ENCODE measurements around the gene RNU5B-1.

Gene RNU5B-1

GRCh38 chr15:65331811-65332210, 27.3 kb downstream of the RNU5B-1 start:
- no peak for DNase-seq (ENCODE audit: extremely low read depth, low read depth)
- no peak for TF ChIP-seq CTCF (IDR thresholded peaks at IDR 0.05; ENCODE audit: low read depth, low read length, missing control alignments)
- H3K4me3 ChIP-seq (replicated peaks; ENCODE audit: low read depth, low read length) = no peak overlapping the region

- DNase-seq (ENCODE audit: extremely low read depth, low read depth) = no peak
- H3K4me3 ChIP-seq (replicated peaks; ENCODE audit: low read depth, low read length) = no peak overlapping the region
- TF ChIP-seq CTCF (IDR thresholded peaks at IDR 0.05; ENCODE audit: low read depth, low read length, missing control alignments) = no peak
Measured at GRCh38 chr15:65332391-65333147, 28.1 kb downstream of the RNU5B-1 start.

GRCh38 chr15:65333148-65333820, 28.8 kb downstream of the RNU5B-1 start:
- no peak for DNase-seq (ENCODE audit: extremely low read depth, low read depth)
- H3K4me3 ChIP-seq (replicated peaks; ENCODE audit: low read depth, low read length) = no peak overlapping the region
- no peak for TF ChIP-seq CTCF (IDR thresholded peaks at IDR 0.05; ENCODE audit: low read depth, low read length, missing control alignments)

GRCh38 chr15:65333856-65334255, 29.4 kb downstream of the RNU5B-1 start:
- no peak for TF ChIP-seq CTCF (IDR thresholded peaks at IDR 0.05; ENCODE audit: low read depth, low read length, missing control alignments)
- no peak overlapping the region for H3K4me3 ChIP-seq (replicated peaks; ENCODE audit: low read depth, low read length)
- DNase-seq (ENCODE audit: extremely low read depth, low read depth) = no peak

- DNase-seq (ENCODE audit: extremely low read depth, low read depth) = no peak
- no peak for TF ChIP-seq CTCF (IDR thresholded peaks at IDR 0.05; ENCODE audit: low read depth, low read length, missing control alignments)
Measured at GRCh38 chr15:65334586-65335231, 30.2 kb downstream of the RNU5B-1 start.

GRCh38 chr15:65335278-65336055, 31.0 kb downstream of the RNU5B-1 start:
- H3K4me3 ChIP-seq (replicated peaks; ENCODE audit: low read depth, low read length) = no peak overlapping the region
- TF ChIP-seq CTCF (IDR thresholded peaks at IDR 0.05; ENCODE audit: low read depth, low read length, missing control alignments) = no peak
- no peak for DNase-seq (ENCODE audit: extremely low read depth, low read depth)

More at GRCh38 chr15:65334586-65335231, 30.2 kb downstream of the RNU5B-1 start:
- H3K4me3 ChIP-seq (replicated peaks; ENCODE audit: low read depth, low read length) = no peak overlapping the region
